ENCODE results near the gene TSPAN5.

DNA sequence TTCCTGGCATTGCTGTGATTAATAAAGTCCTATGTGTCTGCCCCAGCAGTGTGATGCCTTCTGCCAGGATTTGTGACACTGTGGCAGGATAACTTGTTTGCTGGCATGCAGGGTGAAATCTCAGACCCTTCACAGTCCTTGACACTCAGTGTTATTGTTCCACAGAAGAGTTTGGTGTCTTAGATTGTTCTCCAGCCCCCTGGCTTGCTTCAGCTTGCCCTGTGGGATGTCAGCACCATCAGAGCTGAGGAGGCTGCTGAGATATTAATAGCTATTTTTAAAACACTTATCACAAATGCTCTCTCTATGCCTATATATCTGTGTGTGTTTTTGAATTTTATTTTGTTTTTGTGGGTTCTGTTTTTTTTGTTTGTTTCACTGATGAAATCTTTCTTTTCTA, 136.9 kb downstream of the TSPAN5 start:
- no peak for TF ChIP-seq POLR2A (IDR thresholded peaks at IDR 0.05)
- TF ChIP-seq, protein P1, sequence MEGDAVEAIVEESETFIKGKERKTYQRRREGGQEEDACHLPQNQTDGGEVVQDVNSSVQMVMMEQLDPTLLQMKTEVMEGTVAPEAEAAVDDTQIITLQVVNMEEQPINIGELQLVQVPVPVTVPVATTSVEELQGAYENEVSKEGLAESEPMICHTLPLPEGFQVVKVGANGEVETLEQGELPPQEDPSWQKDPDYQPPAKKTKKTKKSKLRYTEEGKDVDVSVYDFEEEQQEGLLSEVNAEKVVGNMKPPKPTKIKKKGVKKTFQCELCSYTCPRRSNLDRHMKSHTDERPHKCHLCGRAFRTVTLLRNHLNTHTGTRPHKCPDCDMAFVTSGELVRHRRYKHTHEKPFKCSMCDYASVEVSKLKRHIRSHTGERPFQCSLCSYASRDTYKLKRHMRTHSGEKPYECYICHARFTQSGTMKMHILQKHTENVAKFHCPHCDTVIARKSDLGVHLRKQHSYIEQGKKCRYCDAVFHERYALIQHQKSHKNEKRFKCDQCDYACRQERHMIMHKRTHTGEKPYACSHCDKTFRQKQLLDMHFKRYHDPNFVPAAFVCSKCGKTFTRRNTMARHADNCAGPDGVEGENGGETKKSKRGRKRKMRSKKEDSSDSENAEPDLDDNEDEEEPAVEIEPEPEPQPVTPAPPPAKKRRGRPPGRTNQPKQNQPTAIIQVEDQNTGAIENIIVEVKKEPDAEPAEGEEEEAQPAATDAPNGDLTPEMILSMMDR (IDR thresholded peaks at IDR 0.05), result no peak

All from heart left ventricle (tissue), 13 donors.